Stimulated activated CD4-positive, alpha-beta T cell treated with anti-CD3 and anti-CD28 coated beads, Interleukin-1b, Interleukin-23, amount 100 ng/mL, for 1 hour (primary cell): ENCODE data around the gene C19orf12.

Source experiments
- DNase-seq, 2 donors: peaks; one replicate each; pipeline ENCODE4 v3.0.0-alpha.2; 2020; ENCODE audit warnings: low read depth in 2 of 2

The C19orf12 gene

DNA sequence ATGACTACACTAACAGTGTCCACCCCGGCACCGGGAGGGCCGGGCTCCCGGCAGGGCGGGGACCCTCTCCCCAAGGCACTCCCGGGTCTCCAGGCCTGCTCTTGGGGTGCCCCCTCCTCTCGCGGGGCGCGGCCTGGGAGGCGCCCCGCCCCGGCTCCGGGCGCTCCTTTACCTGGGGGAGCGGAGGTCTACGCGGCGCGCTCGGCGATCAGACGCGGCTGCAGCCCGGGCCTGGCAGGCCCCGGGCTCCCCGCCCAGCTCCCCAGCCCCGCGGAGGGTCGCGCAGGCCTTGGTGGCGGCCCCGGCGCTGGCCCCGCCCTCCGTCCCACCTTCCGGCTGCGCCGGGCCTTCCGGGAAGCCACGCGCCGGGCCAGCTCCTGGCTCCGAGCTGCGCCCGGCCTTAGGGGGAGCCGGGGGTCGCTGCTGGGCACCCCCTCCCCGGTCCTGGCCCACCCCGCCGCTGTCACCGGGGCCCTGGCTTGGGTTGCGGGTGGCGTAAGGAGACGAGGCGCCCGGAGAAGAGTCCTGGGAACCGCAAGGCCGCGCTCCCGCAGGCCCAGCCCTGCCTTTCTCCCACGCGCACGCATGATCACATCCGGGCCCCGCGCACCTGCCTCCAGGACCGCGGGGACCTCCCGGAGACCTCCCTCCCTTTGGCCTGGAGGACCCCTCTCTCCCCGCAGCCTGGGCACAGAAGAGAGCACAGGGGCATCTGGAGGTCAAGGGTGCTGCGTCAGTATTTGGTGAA lies at the start of gene C19orf12:
TSS of gene C19orf12 (minus strand) at position 309 of the 748 bp plus-strand sequence. CDS start 6,848 bp downstream, outside the sequence.
- peak in 1 of 2 donors; percentile 48 for DNase-seq

DNA sequence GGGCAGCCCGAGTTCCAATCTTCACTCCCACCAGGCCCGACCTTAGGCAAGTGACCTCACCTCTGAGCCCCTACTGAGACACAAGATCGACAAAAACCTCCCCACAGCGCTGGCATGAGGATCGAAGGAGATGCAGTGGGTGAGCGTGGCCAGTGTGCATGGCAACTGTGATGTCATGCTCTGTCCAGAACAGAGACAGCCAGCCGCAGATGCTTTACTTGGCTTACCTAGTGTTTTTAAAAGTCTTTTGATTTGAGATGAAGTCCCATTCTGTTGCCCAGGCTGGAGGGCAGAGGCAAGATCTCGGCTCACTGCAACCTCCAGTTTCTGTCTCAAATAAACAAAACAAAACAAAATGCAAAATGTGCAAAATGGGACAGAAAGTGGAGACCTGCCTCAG lies 49.3 kb upstream of the C19orf12 start:
- DNase-seq, result no peak

GRCh38 chr19:29763196-29763595 lies 48.1 kb upstream of the C19orf12 start:
- DNase-seq, result no peak

DNA sequence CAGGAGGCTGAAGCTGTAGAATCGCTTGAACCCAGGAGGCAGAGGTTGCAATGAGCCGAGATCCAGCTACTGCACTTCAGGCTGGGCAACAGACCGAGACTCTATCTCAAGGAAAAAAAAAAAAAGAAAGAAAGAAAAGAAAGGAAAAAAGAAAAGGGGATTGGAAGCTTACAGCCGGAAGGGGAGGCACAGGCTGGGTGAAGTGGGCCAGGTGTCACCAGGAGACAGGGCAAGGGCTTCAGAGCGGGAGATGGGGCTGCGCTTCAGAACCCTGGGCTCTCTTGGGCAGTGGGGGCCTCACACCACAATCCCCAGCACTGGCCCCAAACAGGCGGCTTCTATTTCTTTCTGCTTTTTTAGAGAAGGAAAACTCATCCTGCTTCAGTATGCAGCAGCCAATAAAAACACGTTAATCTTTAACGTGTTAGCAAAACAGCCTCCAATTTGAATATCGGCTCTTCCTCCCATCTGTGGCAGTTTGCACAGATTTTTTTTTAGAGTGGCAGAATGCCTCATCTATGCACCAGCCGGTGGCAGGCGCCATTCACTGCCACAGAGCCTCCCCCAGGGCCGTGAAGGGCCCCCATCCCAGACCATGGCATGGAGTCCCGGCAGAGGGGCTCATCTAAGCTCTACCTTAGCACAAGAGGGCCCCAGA lies 46.6 kb upstream of the C19orf12 start:
- DNase-seq, result no peak

DNA sequence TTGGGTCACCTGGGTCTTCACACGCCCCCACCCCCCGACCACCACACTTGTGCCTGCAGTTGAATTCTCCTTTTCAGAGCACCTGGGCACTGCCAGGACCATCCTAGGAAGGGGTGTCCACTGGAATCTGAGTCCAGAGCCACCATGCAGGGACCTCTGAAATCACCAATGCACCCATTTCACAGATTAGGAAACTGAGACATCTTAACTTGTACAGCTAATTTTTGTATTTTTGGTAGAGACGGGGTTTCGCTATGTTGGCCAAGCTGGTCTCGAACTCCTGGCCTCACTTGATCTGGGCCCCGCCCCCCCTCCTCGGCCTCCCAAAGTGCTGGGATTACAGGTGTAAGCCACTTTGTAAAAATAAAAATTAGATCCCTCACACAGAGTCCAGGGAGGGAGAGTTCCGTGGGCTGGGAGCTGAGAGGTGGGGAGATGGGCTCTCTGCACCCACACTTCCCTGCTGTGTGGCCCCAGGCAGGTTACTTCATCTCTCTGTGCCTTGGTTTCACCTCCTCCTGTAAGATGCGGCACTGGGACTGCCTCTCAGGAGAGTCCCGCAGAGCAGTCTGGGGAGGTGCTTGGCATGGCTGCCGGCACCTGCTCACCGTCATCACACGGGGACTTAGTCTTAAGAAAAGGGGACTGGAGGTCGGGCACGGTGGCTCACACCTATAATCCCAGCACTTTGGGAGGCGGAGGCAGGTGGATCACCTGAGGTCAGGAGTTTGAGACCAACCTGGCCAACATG lies 45.9 kb upstream of the C19orf12 start:
- no peak for DNase-seq

DNA sequence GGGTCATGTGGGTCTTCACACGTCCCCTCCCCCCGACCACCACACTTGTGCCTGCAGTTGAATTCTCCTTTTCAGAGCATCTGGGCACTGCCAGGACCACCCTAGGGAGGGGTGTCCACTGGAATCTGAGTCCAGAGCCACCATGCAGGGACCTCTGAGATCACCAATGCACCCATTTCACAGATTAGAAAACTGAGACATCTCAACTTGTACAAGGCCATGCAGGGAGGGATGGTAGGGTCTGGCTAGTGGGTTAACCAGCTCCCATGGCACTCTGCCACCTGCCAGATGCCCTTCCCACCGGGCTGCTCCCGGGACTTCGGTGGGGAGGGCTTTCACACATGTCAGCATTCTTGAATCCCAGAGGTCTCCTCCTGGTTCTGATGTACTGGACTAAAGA lies 44.3 kb upstream of the C19orf12 start:
- DNase-seq, result no peak

GRCh38 chr19:29758863-29759262 lies 43.8 kb upstream of the C19orf12 start:
- DNase-seq, result no peak

DNA sequence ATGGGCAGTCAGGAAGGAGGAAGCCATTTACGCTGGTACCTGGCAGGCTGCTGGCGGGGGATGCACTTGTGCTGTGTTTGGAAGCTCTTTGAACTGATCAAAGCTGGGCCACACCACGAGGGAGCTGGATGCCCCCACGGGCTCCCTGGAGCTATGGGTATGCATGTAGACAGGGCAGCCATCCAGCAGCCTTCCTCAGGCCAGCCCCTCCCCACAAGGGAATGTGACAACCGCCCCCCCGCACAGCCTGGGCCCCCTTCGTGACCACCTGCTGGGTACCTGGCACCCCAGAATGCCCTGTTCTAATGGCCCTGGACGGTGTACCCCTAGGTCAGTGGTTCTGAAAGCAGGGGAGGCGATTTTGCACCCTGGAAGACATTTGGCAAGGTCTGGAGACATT lies 42.5 kb upstream of the C19orf12 start:
- DNase-seq, result no peak

GRCh38 chr19:29753934-29754305 lies 38.9 kb upstream of the C19orf12 start:
- no peak for DNase-seq

DNA sequence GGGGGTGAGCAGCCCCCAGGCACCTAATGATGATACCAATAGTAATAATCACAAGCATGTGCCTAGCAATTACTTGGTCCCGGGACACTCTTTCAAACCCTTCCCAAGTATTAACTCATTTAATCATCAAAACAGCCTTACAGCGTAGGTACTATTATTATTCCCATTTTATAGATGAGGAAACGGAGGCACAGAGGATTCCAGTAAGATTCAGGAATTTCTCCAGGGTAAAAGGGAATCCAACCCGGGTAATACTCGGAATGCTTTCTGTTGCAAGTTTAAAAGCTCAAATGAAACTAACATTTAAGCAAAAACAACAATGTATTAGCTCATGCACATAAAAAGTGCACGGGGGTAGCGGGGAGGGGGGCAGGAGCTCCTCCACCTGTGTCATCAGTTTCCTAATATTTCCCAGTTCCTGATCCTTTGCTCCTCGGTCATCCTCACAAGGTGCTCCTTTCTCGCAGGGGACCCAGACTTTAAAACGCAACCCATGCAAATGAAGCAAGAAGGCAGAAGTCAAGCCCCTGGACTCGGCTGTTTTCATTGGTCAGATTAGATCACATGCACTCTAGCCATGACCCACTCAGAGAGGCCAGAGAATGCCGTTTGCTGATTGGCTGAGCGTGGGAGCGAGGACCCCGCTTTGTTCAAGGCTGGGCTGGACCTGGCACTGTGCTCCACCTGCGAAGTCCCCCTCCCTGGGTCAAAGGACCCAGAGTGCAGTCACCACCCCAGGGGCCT lies 38.3 kb upstream of the C19orf12 start:
- no peak for DNase-seq

GRCh38 chr19:29752450-29753025 lies 37.5 kb upstream of the C19orf12 start:
- no peak for DNase-seq

DNA sequence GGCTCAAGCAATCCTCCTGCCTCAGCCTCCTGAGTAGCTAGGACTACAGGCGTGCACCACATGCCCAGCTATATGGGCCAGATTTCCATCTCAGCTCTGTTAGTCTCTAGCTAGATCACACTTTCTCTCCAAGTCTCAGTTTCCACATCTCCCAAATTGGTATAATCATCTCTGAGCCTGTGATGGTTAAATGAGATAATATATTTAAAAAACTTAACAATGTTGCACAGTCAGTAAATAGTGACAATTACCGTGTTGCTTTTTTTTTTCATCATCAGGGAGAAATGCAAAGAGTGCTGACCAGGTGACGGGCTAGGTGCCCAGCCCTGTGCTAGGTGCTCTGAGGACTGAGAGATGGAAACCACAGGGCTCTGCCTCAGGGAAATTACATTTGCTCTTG lies 36.9 kb upstream of the C19orf12 start:
- DNase-seq, result no peak

DNA sequence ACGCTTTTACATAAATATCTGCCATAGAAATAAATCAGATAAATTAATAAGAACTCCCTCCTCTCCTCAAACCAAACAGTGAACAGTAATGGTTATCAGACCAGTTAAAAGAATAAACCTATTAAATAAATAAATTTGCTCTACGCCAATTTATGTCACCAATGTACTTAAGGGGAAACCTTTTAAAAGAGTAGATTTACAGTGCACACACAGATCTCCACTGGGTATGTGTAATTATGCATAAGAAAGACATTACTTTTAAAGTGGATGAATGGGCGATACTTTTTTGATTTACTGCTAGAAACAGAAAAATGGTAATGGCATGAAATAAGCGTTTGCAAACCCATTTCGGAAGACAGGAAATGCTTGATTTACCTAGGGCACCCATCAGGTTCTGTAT lies 34.9 kb upstream of the C19orf12 start:
- DNase-seq, result no peak

DNA sequence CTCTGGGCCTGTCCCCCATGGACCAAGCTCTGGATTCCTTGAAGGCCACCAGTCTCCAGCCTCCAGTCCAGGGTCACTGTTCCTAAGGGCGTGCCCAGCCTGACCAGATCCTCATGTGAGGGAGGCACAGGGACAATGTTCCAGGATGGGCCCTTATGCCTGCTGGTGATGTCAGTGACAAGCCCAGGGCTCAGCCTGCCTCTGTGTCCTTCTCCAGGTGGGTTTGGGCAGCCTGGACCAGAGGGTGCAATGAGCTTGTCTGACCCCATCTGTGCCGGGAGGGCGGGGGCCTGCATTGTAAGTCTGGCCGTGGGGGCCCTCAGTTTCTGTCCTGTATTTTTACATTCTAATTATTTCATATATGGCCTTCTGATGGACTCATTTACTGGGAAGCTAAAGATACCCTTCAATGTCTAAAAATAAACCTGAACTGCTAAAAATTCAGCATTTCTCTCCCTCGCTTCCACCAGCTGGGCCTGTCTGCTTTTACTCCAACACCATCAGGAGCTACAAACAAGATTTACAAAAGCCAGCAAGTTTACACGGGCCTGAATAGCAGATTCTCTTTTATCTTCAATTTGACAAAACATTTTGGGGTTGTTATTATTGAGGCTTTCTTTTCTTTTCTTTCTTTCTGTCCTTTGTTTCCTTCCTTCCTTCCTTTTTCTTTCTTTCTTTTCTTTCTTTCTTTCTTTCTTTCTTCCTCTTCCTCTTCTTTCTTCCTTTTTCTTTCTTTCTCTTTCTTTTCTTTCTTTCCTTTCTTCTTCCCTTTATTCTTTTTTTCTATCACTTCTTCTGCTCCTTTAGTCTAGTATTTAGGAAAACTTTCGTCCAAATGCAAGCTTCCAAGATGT lies 34.2 kb upstream of the C19orf12 start:
- no peak for DNase-seq

DNA sequence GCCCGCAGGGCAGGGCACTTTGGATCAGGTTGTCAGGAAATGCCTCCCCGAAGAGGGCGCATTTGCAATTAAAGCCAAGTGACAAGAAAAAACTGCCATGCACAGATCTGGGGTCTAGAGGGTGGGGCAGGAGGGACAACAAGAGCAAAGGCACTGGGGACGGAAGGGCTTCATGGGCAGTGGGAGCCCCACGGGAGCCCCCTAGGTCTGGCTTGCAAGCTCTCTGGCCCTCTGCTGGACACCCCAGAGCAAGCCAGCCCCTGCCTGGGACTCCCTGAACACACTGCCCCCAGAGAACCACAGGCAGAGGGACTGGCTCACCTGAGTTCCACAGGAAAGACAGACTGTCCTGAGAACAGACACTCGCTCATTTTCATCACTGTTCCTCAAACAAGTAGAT lies 30.2 kb upstream of the C19orf12 start:
- DNase-seq, result no peak

GRCh38 chr19:29743681-29744080 lies 28.6 kb upstream of the C19orf12 start:
- no peak for DNase-seq

DNA sequence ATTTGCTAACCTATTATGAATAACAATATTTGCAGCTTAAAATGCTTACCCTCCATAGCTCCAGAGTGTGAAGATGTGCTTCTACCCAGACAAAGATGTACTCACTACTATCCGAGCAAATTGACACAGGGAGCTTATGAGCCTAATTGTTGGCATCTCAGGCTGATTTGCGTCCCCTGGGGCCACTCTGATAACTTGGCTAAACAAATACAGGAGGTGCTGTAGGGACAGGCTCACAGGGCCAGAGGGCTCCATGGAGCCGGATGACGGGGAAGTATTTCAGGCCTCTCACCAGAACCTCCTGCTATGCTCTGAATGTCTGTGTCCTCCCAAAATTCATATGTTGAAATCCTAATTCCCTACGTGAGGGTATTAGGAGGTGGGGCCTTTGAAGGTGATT lies 26.7 kb upstream of the C19orf12 start:
- DNase-seq, result no peak

DNA sequence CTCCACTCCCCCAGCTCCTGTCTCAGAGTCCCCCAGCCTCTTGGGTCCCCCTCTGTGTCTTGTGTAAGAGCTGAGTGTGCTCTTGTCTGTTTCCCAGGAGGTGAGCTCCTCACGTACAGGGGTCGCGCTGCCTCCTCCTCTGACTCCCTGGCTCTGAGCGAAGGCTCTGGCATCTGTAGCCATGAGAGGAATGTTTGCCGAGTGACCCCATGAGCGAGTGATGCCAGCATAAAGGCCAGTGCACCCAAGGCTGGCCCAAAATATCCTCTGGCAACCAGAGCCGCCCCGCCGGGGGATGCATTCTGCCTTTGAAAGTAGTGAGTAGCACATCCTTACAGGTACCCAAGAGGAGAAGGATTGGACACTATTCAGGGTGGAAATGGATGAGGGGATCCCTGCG lies 26.2 kb upstream of the C19orf12 start:
- no peak for DNase-seq

DNA sequence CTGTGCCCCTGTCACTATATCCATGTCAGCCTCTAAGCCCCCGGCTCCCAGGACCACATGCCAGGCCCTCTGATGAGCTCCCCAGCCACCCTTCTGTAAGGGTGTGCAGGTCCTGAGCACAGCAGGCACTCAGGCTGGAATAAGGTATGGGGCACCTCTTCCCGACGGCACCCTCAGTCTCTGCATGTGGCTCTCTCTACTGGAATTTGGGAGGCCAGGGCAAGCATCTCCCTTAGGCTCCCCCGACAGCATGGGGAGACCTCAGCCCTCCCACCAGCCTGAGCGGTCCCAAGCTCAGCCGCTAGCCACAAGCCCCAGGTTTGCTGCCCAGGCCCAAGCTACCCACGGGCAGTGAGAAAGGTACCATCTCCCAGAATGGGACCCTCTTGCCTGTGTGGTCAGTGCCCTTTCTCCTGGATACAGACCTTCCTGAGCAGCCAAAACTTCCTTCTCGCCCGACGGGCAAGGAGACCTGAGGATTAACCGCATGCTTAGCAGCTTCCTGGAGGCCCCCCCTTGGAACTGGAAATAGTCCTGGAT lies 22.5 kb upstream of the C19orf12 start:
- DNase-seq, result no peak

DNA sequence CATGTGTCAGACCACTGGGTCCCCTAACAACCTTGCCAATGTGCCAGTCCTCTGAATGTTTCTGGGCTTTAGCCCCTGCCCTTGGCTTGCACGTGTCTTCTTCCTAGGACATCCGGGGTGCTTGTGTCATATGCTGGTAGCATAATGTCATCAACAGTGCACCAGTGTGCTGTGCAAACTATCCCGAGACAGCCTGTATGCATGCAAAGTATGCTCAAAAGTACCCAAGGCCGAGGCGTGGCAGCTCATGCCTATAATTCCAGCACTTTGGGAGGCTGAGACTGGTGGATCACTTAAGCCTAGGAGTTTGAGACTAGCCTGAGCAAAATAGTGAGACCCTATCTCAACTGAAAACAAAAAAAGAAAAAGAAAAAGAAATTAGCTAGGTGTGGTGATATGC lies 20.8 kb upstream of the C19orf12 start:
- no peak for DNase-seq
